Glutamatergic neuron (in vitro differentiated cells): ENCODE data around the gene FOXL3. TPM values are rescaled to one million over a fixed set of nuclear protein-coding genes. Genes with fewer than 3 reads are reported as not detected.

Experiments used
- DNase-seq: peaks from one replicate; pipeline ENCODE4 v3.0.0; 2022
- H3K27ac Mint-ChIP-seq: one replicate; pipeline ENCODE4 v1.8.0; 2020; ENCODE audit warnings: mild to moderate bottlenecking, mixed read lengths, inconsistent platforms; ENCODE audit not compliant: unreplicated experiment
- H3K27me3 Mint-ChIP-seq: one replicate; pipeline ENCODE4 v1.8.0; 2020; ENCODE audit warnings: mild to moderate bottlenecking, moderate library complexity, mixed read lengths, inconsistent platforms; ENCODE audit not compliant: unreplicated experiment
- H3K36me3 Mint-ChIP-seq: one replicate; pipeline ENCODE4 v1.8.0; 2020; ENCODE audit warnings: mild to moderate bottlenecking, mixed read lengths, inconsistent platforms; ENCODE audit not compliant: unreplicated experiment
- H3K4me1 Mint-ChIP-seq: one replicate; pipeline ENCODE4 v1.8.0; 2020; ENCODE audit warnings: mild to moderate bottlenecking, low read depth, mixed read lengths, inconsistent platforms; ENCODE audit not compliant: unreplicated experiment
- H3K4me3 Mint-ChIP-seq: one replicate; pipeline ENCODE4 v1.8.0; 2020; ENCODE audit warnings: mild to moderate bottlenecking, mixed read lengths, inconsistent platforms; ENCODE audit not compliant: unreplicated experiment
- H3K9me3 Mint-ChIP-seq: one replicate; pipeline ENCODE4 v1.8.0; 2020; ENCODE audit warnings: mild to moderate bottlenecking, moderate library complexity, mixed read lengths, inconsistent platforms; ENCODE audit not compliant: unreplicated experiment
- CTCF ChIP-seq: fragments of 200-600 bp; sonication (generic); IDR thresholded peaks from one replicate; pipeline ENCODE4 v1.5.0; 2021; ENCODE audit not compliant: partially characterized antibody, unreplicated experiment
- total RNA-seq: library from RNA; stranded (reverse); fragmentation: NEBNext Ultra II Directional; extraction: Animal tissue kit (Norgen Biotek cat#: 25700); gene quantifications from one replicate; pipeline ENCODE4 v1.2.1, GENCODE V29; 2021; ENCODE audit not compliant: unreplicated experiment

FOXL3 gene
- total RNA-seq, 1 donor from 2014 or later, result not detected

GRCh38 chr7:256981-257646, 32.9 kb upstream of the FOXL3 start:
- peak; percentile 6 for DNase-seq
- Mint-ChIP-seq H3K4me3 (no peak overlapping the region), H3K27ac (peak overlapping the region; percentile 33), H3K36me3 (peaks cover 45% of the 10 kb centered on the region), H3K27me3 (peaks cover 27% of the 10 kb centered on the region), H3K9me3 (peaks cover 48% of the 10 kb centered on the region), H3K4me1 (peaks cover 2% of the 10 kb centered on the region)
- TF ChIP-seq CTCF, result no peak

GRCh38 chr7:257647-257992, 32.4 kb upstream of the FOXL3 start:
- peaks cover 4% of the 10 kb centered on the region for H3K4me1 Mint-ChIP-seq
- H3K27ac Mint-ChIP-seq, result no peak overlapping the region
- peaks cover 32% of the 10 kb centered on the region for H3K27me3 Mint-ChIP-seq
- H3K9me3 Mint-ChIP-seq, result peaks cover 53% of the 10 kb centered on the region
- H3K4me3 Mint-ChIP-seq, result no peak overlapping the region
- peaks cover 50% of the 10 kb centered on the region for H3K36me3 Mint-ChIP-seq
- no peak for DNase-seq
- TF ChIP-seq CTCF, result no peak

GRCh38 chr7:258476-259190, 31.3 kb upstream of the FOXL3 start:
- no peak for TF ChIP-seq CTCF
- H3K27me3 Mint-ChIP-seq, result peaks cover 33% of the 10 kb centered on the region
- peaks cover 2% of the 10 kb centered on the region for H3K4me1 Mint-ChIP-seq
- H3K9me3 Mint-ChIP-seq, result peaks cover 51% of the 10 kb centered on the region
- no peak overlapping the region for H3K4me3 Mint-ChIP-seq
- peak; percentile 8 for DNase-seq
- H3K36me3 Mint-ChIP-seq, result peaks cover 46% of the 10 kb centered on the region
- H3K27ac Mint-ChIP-seq, result no peak overlapping the region

GRCh38 chr7:259191-259505, 30.8 kb upstream of the FOXL3 start:
- Mint-ChIP-seq H3K4me1 (peaks cover 2% of the 10 kb centered on the region), H3K4me3 (no peak overlapping the region), H3K27ac (peak overlapping the region; percentile 13), H3K9me3 (peaks cover 51% of the 10 kb centered on the region), H3K27me3 (peaks cover 34% of the 10 kb centered on the region), H3K36me3 (peaks cover 46% of the 10 kb centered on the region)
- DNase-seq, result peak; percentile 7
- no peak for TF ChIP-seq CTCF

GRCh38 chr7:259751-260405, 30.1 kb upstream of the FOXL3 start:
- Mint-ChIP-seq H3K4me1 (peaks cover 2% of the 10 kb centered on the region), H3K27ac (no peak overlapping the region), H3K27me3 (peaks cover 39% of the 10 kb centered on the region), H3K9me3 (peaks cover 51% of the 10 kb centered on the region), H3K36me3 (peaks cover 41% of the 10 kb centered on the region), H3K4me3 (no peak overlapping the region)
- DNase-seq, result peak; percentile 12
- no peak for TF ChIP-seq CTCF
